K562 (cell line): ENCODE results near the gene MXI1. TPM values are rescaled to one million over a fixed set of nuclear protein-coding genes. Genes with fewer than 3 reads are reported as not detected.

Experiments used
- BRD4 ChIP-seq: fragments of 200-600 bp; sonication (generic); IDR thresholded peaks from 2 replicates; pipeline ENCODE4 v1.6.1; 2017; ENCODE audit warnings: inconsistent platforms
- CHCHD3 ChIP-seq: fragments of 250-450 bp; sonication (Bioruptor Pico); IDR thresholded peaks from 2 replicates; pipeline ENCODE4 v2.1.2; 2022; ENCODE audit warnings: mild to moderate bottlenecking
- DLX4 ChIP-seq: fragments of 250-450 bp; sonication (Bioruptor Pico); IDR thresholded peaks from 2 replicates; pipeline ENCODE4 v1.6.1; 2021; ENCODE audit warnings: mild to moderate bottlenecking
- EP400 ChIP-seq: fragments of 450-650 bp; IDR thresholded peaks from 2 replicates; pipeline ENCODE4 v1.6.1; 2017; ENCODE audit warnings: antibody characterized with exemption, mild to moderate bottlenecking, moderate library complexity
- GTF3C2 ChIP-seq: IDR thresholded peaks from 3 replicates; pipeline ENCODE4 v1.6.1; 2011; ENCODE audit warnings: borderline replicate concordance, mild to moderate bottlenecking, moderate library complexity; ENCODE audit not compliant: insufficient read length; ENCODE audit errors: extremely low read depth
- HDGF ChIP-seq: fragments of 450-650 bp; IDR thresholded peaks from 2 replicates; pipeline ENCODE4 v1.6.1; 2016
- HMG20A ChIP-seq: fragments of 450-650 bp; formaldehyde crosslinking; conservative IDR thresholded peaks from 2 replicates; pipeline ENCODE4 v1.4.0; 2020; ENCODE audit warnings: mild to moderate bottlenecking, mixed read lengths
- HNRNPK ChIP-seq: fragments of 200-400 bp; formaldehyde crosslinking; IDR thresholded peaks from one replicate; pipeline ENCODE4 v1.6.1; 2018; ENCODE audit warnings: mild to moderate bottlenecking, low read depth, low read length; ENCODE audit not compliant: poor library complexity, severe bottlenecking
- ILF3 ChIP-seq: fragments of 450-650 bp; IDR thresholded peaks from 2 replicates; pipeline ENCODE4 v1.6.1; 2018; ENCODE audit warnings: antibody characterized with exemption, mild to moderate bottlenecking, moderate library complexity, borderline replicate concordance
- NFIC ChIP-seq: fragments of 450-650 bp; IDR thresholded peaks from 2 replicates; pipeline ENCODE4 v1.6.1; 2017; ENCODE audit warnings: mild to moderate bottlenecking, inconsistent platforms
- NR3C1 ChIP-seq: sonication (generic); formaldehyde crosslinking; IDR thresholded peaks from 2 replicates; pipeline ENCODE4 v1.8.1; 2022; ENCODE audit warnings: missing genetic modification reagents
- POLR2AphosphoS5 ChIP-seq: IDR thresholded peaks from 2 replicates; pipeline ENCODE4 v1.6.1; 2011; ENCODE audit warnings: mild to moderate bottlenecking, low read depth, low read length, moderate library complexity; ENCODE audit not compliant: control insufficient read depth, insufficient read depth
- RNF219 ChIP-seq: fragments of 250-450 bp; sonication (Bioruptor Pico); IDR thresholded peaks from 2 replicates; pipeline ENCODE4 v1.5.0; 2022; ENCODE audit warnings: mild to moderate bottlenecking
- STAT5A ChIP-seq: IDR thresholded peaks from 2 replicates; pipeline ENCODE4 v1.6.1; 2012; ENCODE audit warnings: low read length, inconsistent platforms, borderline replicate concordance
- TCF3 ChIP-seq: sonication (generic); formaldehyde crosslinking; IDR thresholded peaks from 2 replicates; pipeline ENCODE4 v1.4.0; 2020; ENCODE audit warnings: mild to moderate bottlenecking, missing genetic modification reagents
- ZBTB7A ChIP-seq: IDR thresholded peaks from 2 replicates; pipeline ENCODE4 v1.6.1; 2011; ENCODE audit warnings: low read depth, mild to moderate bottlenecking, low read length, moderate library complexity, borderline replicate concordance; ENCODE audit not compliant: control insufficient read depth
- ZNF224 ChIP-seq: sonication (generic); formaldehyde crosslinking; IDR thresholded peaks from 2 replicates; pipeline ENCODE4 v1.8.0; 2022; ENCODE audit warnings: mild to moderate bottlenecking, missing genetic modification reagents
- ZNF263 ChIP-seq: sonication (generic); formaldehyde crosslinking; IDR thresholded peaks from 2 replicates; pipeline ENCODE4 v1.8.0; 2022; ENCODE audit warnings: mild to moderate bottlenecking, missing genetic modification reagents, borderline replicate concordance
- ZNF398 ChIP-seq: fragments of 250-450 bp; sonication (Bioruptor Pico); IDR thresholded peaks from 2 replicates; pipeline ENCODE4 v1.8.0; 2021; ENCODE audit warnings: moderate library complexity, mild to moderate bottlenecking, inconsistent platforms
- ZNF79 ChIP-seq: fragments of 250-450 bp; sonication (Bioruptor Pico); IDR thresholded peaks from 2 replicates; pipeline ENCODE4 v1.4.0; 2020; ENCODE audit warnings: low read depth, mild to moderate bottlenecking, moderate library complexity
- ZNF830 ChIP-seq: fragments of 250-450 bp; sonication (Bioruptor Pico); IDR thresholded peaks from 2 replicates; pipeline ENCODE4 v1.5.0; 2021; ENCODE audit warnings: mild to moderate bottlenecking
- polyA plus RNA-seq, 8 experiments: library from polyadenylated mRNA; depleted of rRNA in 4 of 8; stranded (reverse) in 5 of 8; unstranded in 3 of 8; fragments of >200 nt; fragmentation: Nextera tagmentation in 2 of 8; fragmentation: Illumina TruSeq in 1 of 8; extraction: Ambion mirVana in 2 of 8; extraction: Trizol in 1 of 8; gene quantifications; 2 replicates each; pipeline versions ENCODE4 v1.2.1 to v1.2.3, GENCODE V29; 2011 to 2014; ENCODE audit warnings: inconsistent platforms in 1 of 8, missing spikeins in 1 of 8
- total RNA-seq, 7 experiments: library from RNA; depleted of rRNA in 6 of 7; stranded (reverse); fragments of >200 nt in 6 of 7; fragmentation: Illumina TruSeq in 2 of 7; extraction: Trizol in 2 of 7; gene quantifications; 2 replicates each; pipeline versions ENCODE4 v1.2.1 to v1.2.3, GENCODE V29; 2011 to 2021; ENCODE audit warnings: low replicate concordance in 1 of 7

MXI1 gene
- total and polyA plus RNA-seq, 9 of the 15 experiments (the other 6 are each of a cell fraction or from before 2014, with no cell fraction given): 9.1 to 23.7 (median 14.8) TPM

- TF ChIP-seq POLR2AphosphoS5 (peak; percentile 48; the same call in 1 of the 2 replicates), STAT5A (no peak), NFIC (no peak), DLX4 (CRISPR knock-in tag) (no peak), ZBTB7A (no peak), GTF3C2 (no peak), RNF219 (CRISPR knock-in tag) (no peak), ILF3 (no peak), ZNF79 (no peak), ZNF263 (no peak), HNRNPK (no peak), HDGF (no peak), NR3C1 (CRISPR knock-in tag) (no peak), ZNF224 (CRISPR knock-in tag) (no peak), TCF3 (CRISPR knock-in tag) (peak; percentile 79), EP400 (peak; percentile 50), ZNF830 (CRISPR knock-in tag) (no peak), BRD4 (no peak), ZNF398 (CRISPR knock-in tag) (no peak), HMG20A (CRISPR knock-in tag) (no peak), CHCHD3 (CRISPR knock-in tag) (no peak)
These were observed 14.4 kb downstream of the MXI1 start (continued) for GRCh38 chr10:110221721-110222261.
